CD14-positive monocyte (primary cell): ENCODE measurements around the gene RPS29. TPM values are rescaled to one million over a fixed set of nuclear protein-coding genes. Genes with fewer than 3 reads are reported as not detected.

Source experiments
- DNase-seq, 3 donors: peaks; one replicate each; pipeline ENCODE4 v3.0.0-alpha.2; 2011 to 2022
- H2AFZ ChIP-seq: 2 replicates; pipeline ENCODE4 v1.6.0; 2012; ENCODE audit warnings: mild to moderate bottlenecking, low read depth, low read length, inconsistent platforms; ENCODE audit not compliant: insufficient read depth, poor library complexity, severe bottlenecking
- H3K27ac ChIP-seq, 2 donors: 1 replicate in 1 of 2; 2 replicates in 1 of 2; pipeline ENCODE4 v1.5.1; 2012 to 2013; ENCODE audit warnings: low read length in 2 of 2, control low read depth in 1 of 2, inconsistent platforms in 1 of 2, low read depth in 1 of 2, mild to moderate bottlenecking in 1 of 2
- H3K27me3 ChIP-seq, 2 donors: one replicate each; pipeline versions ENCODE4 v1.6.0 to v1.6.1; 2011 to 2013; ENCODE audit warnings: low read length in 2 of 2; ENCODE audit not compliant: control insufficient read depth in 2 of 2, insufficient read depth in 2 of 2
- H3K36me3 ChIP-seq, 2 donors: replicated peaks in 1 of 2; 1 replicate in 1 of 2; 2 replicates in 1 of 2; pipeline versions ENCODE4 v1.5.1 to v1.6.1; 2012 to 2013; ENCODE audit warnings: low read length in 2 of 2, control low read depth in 1 of 2, inconsistent platforms in 1 of 2, mild to moderate bottlenecking in 1 of 2; ENCODE audit not compliant: insufficient read depth in 2 of 2, control insufficient read depth in 1 of 2
- H3K4me1 ChIP-seq, 2 donors: 1 replicate in 1 of 2; 2 replicates in 1 of 2; pipeline versions ENCODE4 v1.5.1 to v1.6.1; 2012 to 2013; ENCODE audit warnings: low read length in 2 of 2, control low read depth in 1 of 2, inconsistent platforms in 1 of 2, mild to moderate bottlenecking in 1 of 2, moderate library complexity in 1 of 2; ENCODE audit not compliant: insufficient read depth in 2 of 2, control insufficient read depth in 1 of 2
- H3K4me2 ChIP-seq: replicated peaks from 2 replicates; pipeline ENCODE3; 2012; ENCODE audit warnings: low read length, moderate library complexity, mild to moderate bottlenecking; ENCODE audit not compliant: poor library complexity, severe bottlenecking; ENCODE audit errors: extremely low read depth
- H3K4me3 ChIP-seq, 3 experiments: fragments of 200-600 bp in 1 of 3; sonication (generic) in 1 of 3; replicated peaks in 1 of 3; 1 replicate in 2 of 3; 2 replicates in 1 of 3; pipeline ENCODE4 v1.5.1; 2011 to 2013; ENCODE audit warnings: low read length in 3 of 3, mild to moderate bottlenecking in 3 of 3, control low read depth in 2 of 3, low read depth in 2 of 3, inconsistent platforms in 1 of 3, moderate library complexity in 1 of 3
- H3K79me2 ChIP-seq: 2 replicates; pipeline ENCODE4 v1.6.0; 2012; ENCODE audit warnings: mild to moderate bottlenecking, control low read depth, inconsistent platforms, low read length, moderate library complexity; ENCODE audit not compliant: insufficient read depth
- H3K9ac ChIP-seq: 2 replicates; pipeline ENCODE4 v1.6.0; 2017; ENCODE audit warnings: low read length, mild to moderate bottlenecking; ENCODE audit not compliant: insufficient read depth, poor library complexity, severe bottlenecking
- H3K9me3 ChIP-seq, 2 donors: replicated peaks in 1 of 2; 1 replicate in 1 of 2; 2 replicates in 1 of 2; pipeline versions ENCODE4 v1.5.1 to v1.6.1; 2012 to 2013; ENCODE audit warnings: low read length in 2 of 2, control low read depth in 1 of 2; ENCODE audit not compliant: control insufficient read depth in 1 of 2, insufficient read depth in 1 of 2
- H4K20me1 ChIP-seq: 2 replicates; pipeline ENCODE4 v1.6.0; 2012; ENCODE audit warnings: mild to moderate bottlenecking, low read length, control low read depth, moderate library complexity; ENCODE audit not compliant: insufficient read depth
- H3K27ac Mint-ChIP-seq, 7 donors: one replicate each; pipeline ENCODE4 v1.8.0; 2020; ENCODE audit warnings: mild to moderate bottlenecking in 7 of 7, mixed read lengths in 7 of 7, moderate library complexity in 6 of 7, inconsistent platforms in 2 of 7
- H3K27me3 Mint-ChIP-seq, 3 donors: one replicate each; pipeline ENCODE4 v1.8.0; 2021 to 2022; ENCODE audit warnings: low read depth in 3 of 3, mild to moderate bottlenecking in 3 of 3, mixed read lengths in 3 of 3, moderate library complexity in 3 of 3, inconsistent platforms in 1 of 3
- H3K36me3 Mint-ChIP-seq, 2 donors: one replicate each; pipeline ENCODE4 v1.8.0; 2020; ENCODE audit warnings: mixed read lengths in 2 of 2, inconsistent platforms in 1 of 2, mild to moderate bottlenecking in 1 of 2
- H3K4me1 Mint-ChIP-seq: one replicate; pipeline ENCODE4 v1.8.0; 2020; ENCODE audit warnings: mild to moderate bottlenecking, mixed read lengths
- H3K4me3 Mint-ChIP-seq, 2 donors: one replicate each; pipeline ENCODE4 v1.8.0; 2020; ENCODE audit warnings: mild to moderate bottlenecking in 2 of 2, mixed read lengths in 2 of 2, moderate library complexity in 1 of 2
- H3K9me3 Mint-ChIP-seq, 7 donors: one replicate each; pipeline ENCODE4 v1.8.0; 2020 to 2022; ENCODE audit warnings: mixed read lengths in 7 of 7, mild to moderate bottlenecking in 6 of 7, moderate library complexity in 6 of 7, inconsistent platforms in 2 of 7
- CTCF ChIP-seq: fragments of 200-600 bp; IDR thresholded peaks from one replicate; pipeline ENCODE4 v1.8.0; 2022; ENCODE audit warnings: antibody characterized with exemption, mild to moderate bottlenecking
- WGBS: methylation state at CpG from one replicate; pipeline ENCODE4 v1.1.5; 2013; ENCODE audit warnings: missing lambda C conversion rate; ENCODE audit not compliant: insufficient coverage; 5-methylcytosine and 5-hydroxymethylcytosine counted together
- intact Hi-C, 2 donors: fragments of 100-400 bp; cut with micrococcal nuclease; formaldehyde crosslinking; loops; one replicate each; pipeline versions ENCODE4 v1.15.0 to v1.15.1; 2023
- polyA plus RNA-seq, 3 donors: library from polyadenylated mRNA; depleted of rRNA in 1 of 3; unstranded in 2 of 3; stranded (reverse) in 1 of 3; fragments of 300-500 nt in 2 of 3; fragments of >200 nt in 1 of 3; fragmentation: Illumina TruSeq in 2 of 3; gene quantifications; 1 replicate in 2 of 3; 2 replicates in 1 of 3; pipeline ENCODE4 v1.2.3, GENCODE V29; 2012 to 2021

Gene RPS29
- polyA plus RNA-seq, 3 donors = 2,325 to 4,497 (median 2,965) TPM

GRCh38 chr14:49633640-49634546, 47.7 kb upstream of the RPS29 start:
- peaks cover 2 to 8% of the 10 kb centered on the region in 2 donors for H3K36me3 ChIP-seq
- peaks cover 13 to 19% of the 10 kb centered on the region in 2 donors for H3K36me3 Mint-ChIP-seq
- H3K9me3 Mint-ChIP-seq = no peaks in the 10 kb centered on the region
- H3K9ac ChIP-seq = peak overlapping the region; percentile 90
- H3K9me3 ChIP-seq = no peaks in the 10 kb centered on the region
- H3K27ac ChIP-seq = peak overlapping the region; percentile 91 to 95
- peak overlapping the region; percentile 98 to 99 for H3K4me3 Mint-ChIP-seq
- peaks cover 0 to 6% (median 0%) of the 10 kb centered on the region in 3 donors for H3K27me3 Mint-ChIP-seq
- H3K4me3 ChIP-seq = peak overlapping the region; percentile 72 to 97 (median 92)
- DNase-seq = peak; percentile 85 to 90 (median 87)
- H3K4me2 ChIP-seq = peak overlapping the region; percentile 98
- H3K79me2 ChIP-seq = peaks cover 79% of the 10 kb centered on the region
- H3K4me1 Mint-ChIP-seq = peaks cover 51% of the 10 kb centered on the region
- H3K27me3 ChIP-seq = no peaks in the 10 kb centered on the region
- H4K20me1 ChIP-seq = peaks cover 24% of the 10 kb centered on the region
- peaks cover 27 to 42% of the 10 kb centered on the region in 2 donors for H3K4me1 ChIP-seq
- peak overlapping the region; percentile 88 to 95 (median 93) for H3K27ac Mint-ChIP-seq
- peak; percentile 93 for TF ChIP-seq CTCF
- intact Hi-C loops = loop anchor here (2.0 to 10.0 kb wide), 3 partner anchors 37 to 131 kb away; partner anchors contain the start of genes KLHDC1 (in 1 of the 2), KLHDC2 (in 1 of the 2) and LRR1 (in 1 of the 2)
- WGBS = under 1% methylated on average over 100 of the region's 101 CpGs
- H2AFZ ChIP-seq = peak overlapping the region; percentile 100

- intact Hi-C loops = loop anchor here (5.0 kb wide), 2 partner anchors 37 to 143 kb away; partner anchors contain the start of genes RPS29 (in 2 of the 2) and KLHDC2 (in 1 of the 2)
- Histone ChIP-seq H3K36me3 (no peaks in the 10 kb centered on the region), H3K4me3 (no peak overlapping the region), H3K9me3 (no peaks in the 10 kb centered on the region), H3K79me2 (peaks cover 70% of the 10 kb centered on the region), H3K4me1 (peaks cover 29 to 44% of the 10 kb centered on the region in 2 donors), H4K20me1 (peaks cover 46% of the 10 kb centered on the region), H3K27ac (peak overlapping the region in 1 of 2 donors; percentile 55), H2AFZ (no peak overlapping the region), H3K9ac (no peak overlapping the region), H3K4me2 (peak overlapping the region; percentile 18), H3K27me3 (no peaks in the 10 kb centered on the region)
- peaks cover 12 to 25% of the 10 kb centered on the region in 2 donors for H3K36me3 Mint-ChIP-seq
- H3K27me3 Mint-ChIP-seq = peaks cover 0 to 2% (median 0%) of the 10 kb centered on the region in 3 donors
- H3K4me1 Mint-ChIP-seq = peaks cover 40% of the 10 kb centered on the region
- no peak for DNase-seq
- no CpG with 5 or more reads among the region's 6 CpGs for WGBS
- H3K27ac Mint-ChIP-seq = peak overlapping the region in 2 of 7 donors; percentile 41 to 57
- peaks cover 0 to 2% (median 0%) of the 10 kb centered on the region in 7 donors for H3K9me3 Mint-ChIP-seq
- no peak for TF ChIP-seq CTCF
- H3K4me3 Mint-ChIP-seq = no peak overlapping the region
Measured at GRCh38 chr14:49623941-49624839, 38.0 kb upstream of the RPS29 start.
